Nucleus accumbens (tissue), 56 donors: ENCODE data around the gene MPND.
A peak's percentile ranks its signal among the peaks of the same experiment; 100 is the strongest.

ENCODE experiments used
- DNase-seq, 56 donors: peaks; one replicate each; lab custom pipeline; 2025; lab: John Stamatoyannopoulos, UW

MPND gene

DNA sequence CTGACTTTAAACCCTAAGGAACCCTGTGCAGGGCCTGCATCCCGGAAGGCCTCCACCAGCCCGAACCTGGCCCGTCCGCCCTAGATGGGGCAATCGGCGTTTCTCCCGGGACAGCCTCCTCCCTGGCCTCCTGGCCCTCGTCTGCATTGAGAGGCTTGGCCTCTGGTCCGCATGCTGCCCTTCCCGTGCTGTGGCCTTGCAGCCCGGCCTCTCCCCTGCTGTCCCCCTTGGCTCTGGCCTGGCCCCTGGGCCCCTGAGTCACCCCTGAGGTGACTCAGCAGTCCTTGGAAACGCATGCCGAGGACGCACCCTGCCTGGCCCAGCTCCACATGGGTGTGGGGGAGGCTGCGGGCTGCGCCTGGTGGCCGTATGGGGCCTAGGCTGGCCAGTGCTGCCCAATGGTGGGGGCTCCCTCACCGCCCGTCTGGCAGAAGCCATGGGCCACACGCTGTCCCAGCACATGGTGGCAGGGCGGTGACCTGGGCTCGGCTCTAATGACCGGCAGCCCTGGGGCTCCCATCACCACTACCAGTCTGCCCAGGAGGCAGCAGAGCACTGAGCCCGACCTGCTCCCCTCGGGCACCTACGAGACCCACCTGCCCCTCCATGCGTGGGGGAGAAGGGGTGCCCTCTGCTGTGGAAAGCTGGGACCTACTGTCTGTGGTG, 31.3 kb downstream of the MPND start:
- DNase-seq: peak in 4 of 56 donors; percentile 29 to 80 (median 50)

DNA sequence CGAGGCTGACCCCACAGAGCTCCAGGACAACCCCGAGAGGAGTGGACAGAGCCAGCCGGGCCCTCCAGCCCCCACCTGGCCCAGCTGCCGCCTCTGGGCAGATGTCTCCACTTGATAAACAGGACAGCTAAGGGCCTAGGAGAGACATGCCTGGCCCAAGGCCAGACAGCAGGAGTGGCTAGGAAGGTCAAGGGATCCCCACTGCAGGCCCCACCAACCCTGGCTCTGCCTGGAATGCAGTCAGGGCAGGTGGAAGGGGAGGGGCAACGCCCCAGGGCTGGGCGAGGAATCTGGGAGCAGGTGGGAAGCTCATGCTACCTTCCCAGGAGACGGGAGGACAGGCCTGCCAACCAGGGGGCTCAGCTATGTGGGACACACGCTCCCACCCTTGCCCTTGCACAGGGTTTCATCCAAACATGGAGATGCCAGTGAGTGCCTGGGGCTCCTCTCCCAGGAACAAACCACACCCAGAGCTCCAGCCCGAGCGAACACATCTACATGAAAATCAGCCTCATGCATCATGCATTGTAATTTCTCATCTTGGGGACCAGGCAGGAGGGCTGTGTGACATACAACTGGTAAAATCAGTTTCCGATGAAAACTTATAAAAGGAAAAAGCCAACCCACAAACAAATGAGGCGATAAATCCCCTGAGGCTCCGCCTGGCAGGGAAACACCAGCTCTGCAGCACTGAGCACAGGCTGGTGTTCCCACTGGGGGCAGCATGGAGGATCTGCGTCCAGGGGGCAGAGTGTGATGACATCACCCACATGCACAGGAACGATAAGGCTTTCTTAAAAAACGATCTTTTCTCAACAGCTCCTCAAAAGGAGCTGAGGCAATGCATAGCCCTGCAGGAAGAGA, 32.0 kb downstream of the MPND start:
- peak in 35 of 56 donors; percentile 16 to 76 (median 50) for DNase-seq

DNA sequence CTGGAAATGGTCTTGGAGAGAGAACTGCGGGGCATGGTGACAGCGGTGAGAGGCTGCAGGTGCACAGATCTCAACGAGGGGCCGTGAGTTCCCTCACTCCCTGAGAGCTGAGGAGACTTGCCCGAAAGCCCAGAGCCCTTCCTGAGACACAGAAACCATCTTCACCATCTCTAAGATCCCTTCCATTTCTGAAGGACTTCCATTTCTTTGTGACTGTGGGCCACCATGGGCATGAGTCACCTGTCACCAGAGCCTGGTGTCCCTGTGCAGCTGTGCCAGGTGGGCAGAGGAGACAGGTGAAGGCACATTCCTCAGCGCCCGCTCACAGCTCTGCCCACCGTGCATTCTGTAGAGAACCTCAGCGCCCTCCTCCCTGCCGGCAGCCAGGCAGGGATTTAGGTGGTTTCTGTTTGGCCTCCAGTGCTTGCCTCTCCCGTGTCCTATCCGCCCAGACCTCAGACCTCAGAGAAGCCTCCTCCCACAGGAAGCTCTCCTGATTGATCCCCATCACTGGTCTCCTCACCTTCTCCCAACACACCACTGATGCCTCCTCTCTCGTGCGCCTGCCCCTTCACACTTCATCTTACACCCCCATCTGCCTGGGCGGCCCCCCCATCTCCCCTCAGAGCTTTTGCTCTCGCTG, 32.8 kb downstream of the MPND start:
- no peak for DNase-seq

DNA sequence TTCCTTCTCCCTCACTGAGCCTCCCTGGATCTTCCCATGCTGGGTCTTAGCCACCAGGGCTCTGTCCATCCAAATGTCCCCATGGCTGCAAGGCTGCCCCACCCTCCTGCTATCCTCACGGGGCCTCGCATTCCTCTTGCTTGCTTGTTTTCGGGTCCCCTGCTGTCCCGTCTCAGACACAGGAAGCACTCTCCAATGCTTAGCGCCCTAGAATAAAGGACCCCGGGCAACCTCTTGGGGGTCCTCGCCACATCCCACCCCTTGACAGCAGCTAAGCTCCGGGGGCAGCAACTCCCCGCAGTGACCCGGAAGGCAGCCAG, 33.3 kb downstream of the MPND start:
- no peak for DNase-seq

DNA sequence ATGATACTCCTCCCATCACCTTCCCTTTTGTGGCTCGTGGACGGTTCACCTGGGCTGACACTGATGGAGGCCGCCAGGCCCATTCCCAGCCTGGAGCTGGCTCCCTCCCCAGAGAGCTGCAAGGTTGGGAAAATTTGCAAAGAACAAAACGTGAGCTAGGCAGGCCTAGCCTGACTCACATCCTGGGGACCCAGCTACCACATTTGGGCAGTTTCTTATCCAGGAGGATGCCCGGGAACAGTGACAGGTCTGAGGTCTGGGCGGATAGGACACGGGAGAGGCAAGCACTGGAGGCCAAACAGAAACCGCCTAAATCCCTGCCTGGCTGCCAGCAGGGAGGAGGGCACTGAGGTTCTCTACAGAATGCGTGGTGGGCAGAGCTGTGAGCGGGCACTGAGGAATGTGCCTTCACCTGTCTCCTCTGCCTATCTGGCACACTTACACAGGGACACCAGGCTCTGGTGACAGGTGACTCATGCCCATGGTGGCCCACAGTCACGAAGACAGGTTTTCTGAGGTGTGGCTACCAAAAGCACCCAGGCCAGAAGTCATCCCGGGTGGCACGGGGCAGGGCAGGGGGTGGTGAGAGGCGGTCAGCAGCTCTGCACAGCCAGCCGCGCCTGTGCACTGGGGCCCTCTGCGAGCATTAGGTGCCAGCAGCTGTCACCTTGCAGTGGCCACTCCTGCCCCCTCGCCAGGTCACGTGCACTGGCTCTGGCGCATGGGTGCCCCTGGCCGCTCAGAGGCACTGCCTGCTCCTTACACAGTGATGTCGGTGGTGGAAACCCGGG, 33.8 kb downstream of the MPND start:
- DNase-seq: no peak

DNA sequence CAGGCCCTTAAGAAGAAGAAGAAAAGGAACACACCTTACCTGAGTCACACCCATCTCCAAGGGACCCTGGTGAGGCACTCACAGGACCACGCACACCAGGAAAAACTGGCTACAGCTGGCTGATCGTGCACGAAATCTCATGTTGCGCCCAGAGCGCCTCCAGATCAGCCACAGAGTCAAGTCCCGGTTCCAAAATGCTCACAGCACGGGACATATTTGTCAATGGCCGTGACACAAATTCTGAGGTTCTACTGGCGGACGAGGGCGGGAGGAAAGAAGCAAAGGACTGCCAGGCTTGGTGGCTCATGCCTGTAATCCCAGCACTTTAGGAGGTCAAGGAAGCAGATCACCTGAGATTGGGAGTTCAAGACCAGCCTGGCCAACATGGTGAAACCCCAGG, 35.5 kb downstream of the MPND start:
- DNase-seq: no peak

DNA sequence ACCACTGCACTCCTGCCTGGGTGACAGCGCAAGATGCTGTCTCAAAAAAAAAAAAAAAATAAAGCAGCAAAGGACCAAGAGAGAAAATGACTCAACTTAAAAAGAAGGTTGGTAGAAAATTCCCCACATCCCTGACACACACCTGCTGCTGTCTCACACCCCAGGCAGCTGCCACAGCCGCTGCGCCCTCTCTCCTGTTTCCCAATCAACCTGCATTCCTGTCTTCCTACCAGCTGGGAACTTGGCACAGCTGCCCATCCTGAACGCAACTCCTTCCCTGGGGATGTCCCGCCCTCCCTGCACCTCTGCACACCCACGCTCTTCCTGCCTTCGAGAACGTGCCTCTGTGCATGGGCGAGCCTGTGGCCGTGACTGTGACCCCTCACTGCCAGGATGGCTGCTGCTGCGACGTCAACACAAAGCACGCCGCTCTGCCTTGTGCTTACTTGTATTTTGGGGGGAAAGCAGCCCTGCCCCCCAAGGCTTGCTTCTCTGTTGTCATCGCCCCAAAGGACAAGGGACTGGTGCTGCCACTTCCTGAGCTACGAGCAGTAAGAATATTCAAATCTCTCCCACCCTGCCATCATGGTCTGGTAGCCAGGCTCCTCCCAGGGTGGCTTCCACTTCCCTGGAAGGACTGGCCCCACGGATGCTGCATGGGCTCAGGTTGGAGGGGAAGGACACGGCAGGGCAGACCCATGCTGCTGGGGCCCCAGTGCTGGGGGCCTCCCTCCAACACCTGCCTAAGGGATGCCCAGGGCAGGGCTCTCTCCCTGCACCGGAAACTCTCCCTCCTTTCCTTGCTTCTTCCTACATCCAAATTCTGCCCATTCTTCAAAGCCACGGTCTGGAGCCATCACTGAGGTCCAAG, 36.3 kb downstream of the MPND start:
- peak in 3 of 56 donors; percentile 30 to 44 (median 31) for DNase-seq

DNA sequence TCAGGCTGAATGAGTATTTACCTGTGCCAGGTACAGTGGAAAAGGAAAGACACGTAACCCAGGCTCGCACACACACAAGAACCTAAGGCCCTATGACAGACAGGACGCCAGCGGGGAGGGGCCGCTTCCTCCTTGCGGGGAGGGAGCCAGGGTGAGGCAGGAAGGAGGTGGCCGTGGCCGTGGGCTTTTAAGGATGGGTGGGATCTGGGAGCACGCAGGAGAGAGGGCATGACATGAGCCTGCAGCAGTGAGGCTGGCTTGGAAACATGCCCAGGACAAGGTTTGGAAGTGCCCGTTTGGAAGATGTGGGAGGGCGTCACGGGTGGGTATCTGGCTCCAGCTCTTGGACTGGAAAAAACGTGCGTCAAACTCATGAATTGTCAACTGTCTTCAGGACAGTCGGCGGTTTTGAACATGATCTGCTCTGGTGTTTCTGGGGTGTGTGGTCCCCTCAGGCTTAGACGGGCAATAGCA, 36.9 kb downstream of the MPND start:
- DNase-seq: no peak

DNA sequence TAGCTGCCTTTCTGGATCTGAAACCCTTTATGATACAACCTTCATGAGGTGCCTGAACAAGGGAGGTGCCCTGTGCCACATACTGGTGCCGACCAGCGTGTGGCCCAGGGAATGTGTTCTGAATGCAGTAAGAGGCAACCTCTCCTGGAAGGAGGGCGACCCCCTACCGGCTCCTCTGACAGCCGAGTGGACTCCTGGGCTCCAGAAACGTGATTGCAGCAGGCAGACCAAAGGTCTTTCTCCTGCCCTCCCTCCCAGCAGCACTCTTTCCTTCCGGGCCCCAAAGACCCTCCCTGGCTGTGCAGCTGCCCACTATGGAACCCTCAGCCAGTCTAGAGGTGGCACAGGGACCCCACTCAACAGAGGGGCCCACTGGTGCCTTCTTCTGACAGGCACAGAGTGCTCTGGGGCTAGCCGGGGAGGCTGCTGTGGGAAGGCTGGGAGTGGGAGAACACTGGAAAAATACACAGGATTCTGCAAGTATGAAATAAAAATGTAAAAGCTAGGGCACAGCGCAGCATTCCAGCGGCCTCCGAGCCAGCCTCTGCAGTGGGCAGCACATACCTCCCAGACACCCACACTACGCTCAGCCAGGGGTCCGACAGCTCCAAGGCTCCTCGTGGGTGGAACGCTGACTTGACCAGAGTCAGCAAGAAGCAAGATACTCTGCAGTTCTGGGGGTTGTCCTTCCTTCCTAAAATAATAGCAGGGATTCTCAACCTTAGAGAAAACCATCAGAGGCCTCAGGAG, 42.1 kb downstream of the MPND start:
- DNase-seq: no peak

DNA sequence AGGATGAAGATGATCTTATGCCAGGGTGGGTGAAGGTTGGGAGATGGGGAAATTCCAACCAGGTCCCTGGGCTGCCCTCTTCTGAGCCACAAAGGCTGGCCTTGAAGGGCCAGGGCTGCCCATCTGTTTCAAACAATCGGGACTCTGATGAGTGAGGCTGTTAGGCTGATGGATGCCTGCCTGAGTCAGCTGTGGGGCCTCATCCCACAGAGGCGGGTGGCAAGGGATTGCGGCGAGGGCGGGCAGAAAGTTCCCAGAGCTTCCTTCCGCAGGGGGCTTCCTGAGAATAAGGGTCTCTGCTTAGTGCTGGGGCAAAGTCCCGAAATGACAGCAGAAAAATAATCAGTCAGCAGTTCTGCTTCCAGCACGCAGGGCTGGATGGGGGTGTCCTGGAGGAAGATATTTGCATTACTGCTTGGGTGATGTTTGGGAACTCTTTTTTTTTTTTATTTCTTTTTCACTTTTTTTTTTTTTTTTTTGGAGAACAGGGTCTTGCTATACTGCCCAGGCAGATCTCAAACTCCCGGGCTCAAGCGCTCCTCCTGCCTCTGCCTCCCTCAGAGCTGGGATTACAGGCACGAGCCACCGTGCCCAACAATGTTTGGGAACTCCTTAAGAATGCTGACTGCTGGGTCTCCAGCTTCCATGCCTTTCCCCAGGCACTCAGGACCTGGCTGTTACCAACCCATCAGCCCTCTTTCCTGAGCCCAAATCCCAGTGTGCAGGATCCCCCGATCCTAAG, 42.9 kb downstream of the MPND start:
- peak in 37 of 56 donors; percentile 12 to 77 (median 42) for DNase-seq

DNA sequence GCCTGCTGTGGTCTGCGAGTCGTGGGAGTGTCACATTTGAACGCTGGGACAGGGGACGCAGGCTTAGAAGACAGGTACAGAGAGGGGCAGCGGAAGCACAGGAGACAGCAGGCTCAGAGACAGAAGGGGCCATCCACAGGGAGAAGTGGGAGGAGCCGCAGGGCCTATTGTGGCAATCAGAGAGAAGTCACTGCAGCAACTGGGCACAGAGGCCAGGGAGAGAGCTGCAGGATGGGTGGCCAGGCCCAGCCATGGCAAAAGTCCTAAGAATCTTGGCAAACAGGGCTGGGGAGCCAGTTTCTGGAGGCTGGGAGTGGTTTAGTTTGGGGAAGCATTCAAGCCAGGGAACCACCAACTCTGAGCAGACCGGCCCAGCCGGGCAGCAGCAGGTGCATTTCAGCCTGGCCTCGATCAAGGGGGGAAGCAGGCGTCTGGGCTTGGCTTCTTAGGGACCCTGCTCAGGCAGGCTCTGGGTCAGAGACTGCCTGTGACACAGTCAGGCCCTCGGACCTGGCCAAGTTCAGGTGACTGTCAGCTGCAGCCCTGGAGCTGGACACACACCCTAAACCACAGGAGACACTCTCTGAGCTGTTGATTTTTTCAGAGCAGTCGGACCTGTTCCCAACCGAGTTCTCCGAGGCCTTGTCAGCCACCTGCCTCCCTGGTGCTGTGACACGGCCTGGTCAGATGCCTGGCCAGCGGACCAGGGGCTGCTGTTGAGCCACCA, 45.1 kb downstream of the MPND start:
- peak in 4 of 56 donors; percentile 17 to 37 (median 31) for DNase-seq

DNA sequence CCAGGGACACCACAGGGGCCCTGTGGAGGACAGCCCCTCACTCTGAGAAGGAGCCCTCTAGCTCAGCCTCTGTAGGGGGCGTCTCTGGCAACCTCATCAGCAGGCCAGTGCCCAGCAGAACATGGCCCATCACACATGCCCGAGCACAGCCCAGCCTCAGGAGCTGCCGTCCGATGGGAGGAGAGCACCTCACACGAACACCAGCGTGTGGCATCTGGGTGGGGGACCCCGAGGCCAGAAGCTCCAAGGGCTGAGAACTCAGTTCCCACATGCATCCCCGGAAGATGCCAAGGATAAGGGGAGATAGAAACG, 45.7 kb downstream of the MPND start:
- no peak for DNase-seq

DNA sequence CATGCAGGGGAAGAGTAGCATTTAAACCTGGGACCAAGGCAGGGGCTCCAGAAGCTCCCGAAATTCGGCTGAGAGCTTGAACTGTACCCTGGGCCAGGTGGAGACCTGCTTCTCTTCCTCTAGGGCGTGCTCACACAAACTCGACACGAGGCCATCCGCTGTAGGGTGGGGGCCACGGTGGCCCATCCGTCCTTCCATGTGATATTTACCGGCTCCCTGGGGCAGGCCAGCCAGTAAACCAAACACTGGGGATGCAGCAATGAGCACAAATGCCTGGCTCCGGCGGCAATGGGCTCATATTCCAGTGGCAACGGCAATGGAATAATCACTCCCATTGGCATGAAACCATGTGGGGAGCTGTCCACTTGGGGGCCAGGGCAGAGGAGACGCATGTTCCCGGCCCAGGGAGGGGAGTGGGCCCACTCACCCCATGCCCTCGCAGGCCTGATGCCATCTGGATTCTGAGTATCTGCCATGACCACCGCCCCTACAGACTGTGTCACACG, 46.2 kb downstream of the MPND start:
- DNase-seq: no peak

DNA sequence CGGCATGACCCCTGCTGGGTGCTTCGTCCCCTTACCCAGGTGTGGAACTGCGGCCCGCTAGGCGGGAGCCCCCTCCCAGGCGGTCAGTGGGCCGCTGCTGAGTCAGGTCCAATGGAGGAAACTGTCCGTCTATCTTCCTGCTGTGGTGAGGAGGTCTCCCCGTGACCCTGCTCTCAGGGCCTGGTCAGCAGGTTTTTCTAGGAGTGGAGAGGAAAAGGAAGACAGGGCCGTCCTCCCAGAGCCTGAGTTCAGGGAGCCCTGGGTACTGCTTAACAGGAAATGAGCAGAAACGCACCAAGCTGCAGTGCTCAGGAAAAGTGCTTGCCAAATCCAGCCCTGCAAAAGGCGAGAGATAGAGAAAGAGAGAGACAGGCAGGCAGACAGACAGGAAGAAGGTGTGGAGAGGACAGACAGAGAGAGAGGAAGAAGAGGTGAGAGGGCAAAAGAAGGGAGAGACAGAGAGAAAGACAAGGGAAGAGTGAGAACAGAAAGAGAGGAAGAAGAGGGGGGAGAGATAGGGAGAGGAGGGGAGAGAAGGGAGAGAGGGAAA, 46.7 kb downstream of the MPND start:
- DNase-seq: peak in 2 of 56 donors; percentile 18 to 29

DNA sequence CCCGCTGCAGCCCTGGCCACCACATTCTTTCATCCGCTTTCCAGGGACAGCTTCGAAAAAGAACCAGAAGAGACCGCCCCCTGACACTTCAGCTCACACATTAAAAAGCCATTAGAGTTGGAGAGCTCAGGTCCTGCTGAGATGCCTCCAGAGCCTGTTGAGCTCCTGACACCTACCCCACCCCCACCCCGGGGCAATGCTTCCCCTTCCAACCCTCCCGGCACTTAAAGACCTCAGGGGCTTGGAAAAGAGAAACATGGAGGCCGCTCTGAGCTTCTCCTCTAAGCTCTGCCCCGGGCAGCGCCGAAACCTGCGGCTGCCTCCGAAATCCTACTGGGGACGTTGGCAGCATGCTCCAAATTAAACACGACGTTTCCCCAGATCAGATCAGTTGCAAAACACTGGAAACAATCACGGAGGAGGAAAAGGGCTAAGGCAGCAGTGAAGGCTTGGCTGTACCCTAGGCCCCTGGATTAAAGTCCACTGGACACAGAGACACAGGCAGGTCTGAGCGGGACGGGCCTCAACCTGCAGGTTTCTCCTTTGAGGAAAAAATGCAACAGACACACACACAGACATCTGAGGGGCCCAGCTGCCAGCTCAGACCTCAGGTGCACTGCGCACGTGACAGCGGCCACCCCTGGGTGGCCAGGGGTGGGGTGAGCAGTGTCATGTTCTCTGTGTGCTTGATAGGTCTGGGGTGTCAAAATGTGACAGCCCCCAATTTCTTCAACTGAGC, 47.4 kb downstream of the MPND start:
- no peak for DNase-seq

DNA sequence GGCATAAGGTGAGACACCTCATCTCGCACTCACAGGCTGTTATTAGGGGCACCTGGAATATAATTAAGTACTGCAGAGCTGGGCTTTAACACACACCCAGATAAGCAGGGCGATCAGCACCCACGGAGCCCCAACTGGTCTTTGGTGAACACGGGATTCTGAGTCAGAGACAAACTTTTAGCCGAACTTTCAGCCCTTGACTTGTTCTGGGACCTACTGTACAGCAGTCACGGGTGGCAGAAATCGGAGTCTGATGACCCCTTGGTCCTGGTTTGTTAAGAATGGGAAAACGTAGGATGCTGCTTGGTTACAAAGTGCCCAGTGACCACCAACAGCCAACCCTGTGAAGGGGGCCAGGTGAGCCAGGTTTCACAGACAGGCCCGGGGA, 47.9 kb downstream of the MPND start:
- no peak for DNase-seq
